DMS114 treated with DMSO at 0.1 percent for 48 hours (cell line): ENCODE results near the gene NYAP1.
"Not testable (repeated sequence)": the region's sequence is repeated elsewhere in the genome, so short reads cannot be mapped to it uniquely, and the experiment has no call there.

Experiments
- DNase-seq: peaks from one replicate; lab custom pipeline; 2025; ENCODE audit not compliant: unreplicated experiment; lab: John Stamatoyannopoulos, UW

NYAP1 gene

GRCh38 chr7:100481466-100481865 is 2.3 kb upstream of the NYAP1 start:
- DNase-seq, result no peak

GRCh38 chr7:100482728-100483089 is 1.0 kb upstream of the NYAP1 start:
- DNase-seq, result no peak

- DNase-seq, result peak; percentile 16
Observed at GRCh38 chr7:100483090-100483721, 521 bp upstream of the NYAP1 start.

GRCh38 chr7:100484673-100485045 is 932 bp downstream of the NYAP1 start:
- DNase-seq, result no peak

GRCh38 chr7:100485471-100485876 is 1.7 kb downstream of the NYAP1 start:
- DNase-seq, result no peak

- DNase-seq, result no peak
Observed at GRCh38 chr7:100486111-100486636, 2.4 kb downstream of the NYAP1 start.

GRCh38 chr7:100486753-100487446 is 3.2 kb downstream of the NYAP1 start:
- DNase-seq, result no peak

- no peak for DNase-seq
Observed at GRCh38 chr7:100488333-100489095, 4.8 kb downstream of the NYAP1 start.

GRCh38 chr7:100489121-100489520 is 5.4 kb downstream of the NYAP1 start:
- no peak for DNase-seq

- DNase-seq, result no peak
Observed at GRCh38 chr7:100489824-100490223, 6.1 kb downstream of the NYAP1 start.

- no peak for DNase-seq
Observed at GRCh38 chr7:100490483-100491191, 6.9 kb downstream of the NYAP1 start.

- no peak for DNase-seq
Observed at GRCh38 chr7:100491192-100491578, 7.5 kb downstream of the NYAP1 start.

GRCh38 chr7:100492738-100493475 is 9.2 kb downstream of the NYAP1 start:
- no peak for DNase-seq

- no peak for DNase-seq
Observed at GRCh38 chr7:100493476-100494264, 9.9 kb downstream of the NYAP1 start.

- no peak for DNase-seq
Observed at GRCh38 chr7:100496509-100496908, 12.8 kb downstream of the NYAP1 start.

GRCh38 chr7:100500743-100501142 is 17.0 kb downstream of the NYAP1 start:
- not testable (repeated sequence) for DNase-seq

GRCh38 chr7:100504031-100504430 is 20.3 kb downstream of the NYAP1 start:
- DNase-seq, result not testable (repeated sequence)

GRCh38 chr7:100504887-100505611 is 21.3 kb downstream of the NYAP1 start:
- DNase-seq, result no peak

- DNase-seq, result no peak
Observed at GRCh38 chr7:100506356-100506923, 22.7 kb downstream of the NYAP1 start.
